H1 (cell line): ENCODE data around the gene NQO2. TPM values are rescaled to one million over a fixed set of nuclear protein-coding genes. Genes with fewer than 3 reads are reported as not detected.

Experiments
- CTCF ChIA-PET: fragments of 300-600 bp; sonication (Branson Sonifier 250); formaldehyde crosslinking; loops from one replicate; lab custom pipeline; 2021; ENCODE audit not compliant: partially characterized antibody; lab: Charles Lee
- POLR2A ChIA-PET: fragments of 300-600 bp; sonication (Branson Sonifier 250); formaldehyde crosslinking; loops from one replicate; lab custom pipeline; 2021; ENCODE audit warnings: inconsistent platforms; ENCODE audit not compliant: partially characterized antibody; lab: Charles Lee
- DNase-seq, 2 experiments: peaks; one replicate each; pipeline versions ENCODE4 v3.0.0 to v3.0.0-alpha.2; 2010 to 2022; ENCODE audit warnings: low spot score in 2 of 2, low read depth in 1 of 2, mixed read lengths in 1 of 2
- FAIRE-seq: peaks from 2 replicates; lab custom pipeline; 2011; peaks lifted over from hg19 to GRCh38; lab: Jason Lieb, UNC
- H2AFZ ChIP-seq: 2 replicates; pipeline ENCODE4 v1.8.1; 2012; ENCODE audit warnings: low read length, inconsistent platforms
- H2AK5ac ChIP-seq: 2 replicates; pipeline ENCODE4 v1.6.1; 2013; ENCODE audit warnings: low read depth, low read length
- H2BK120ac ChIP-seq: replicated peaks from 2 replicates; pipeline ENCODE3; 2013; ENCODE audit warnings: low read depth, low read length, inconsistent platforms
- H2BK12ac ChIP-seq: 2 replicates; pipeline ENCODE4 v1.6.1; 2013; ENCODE audit warnings: low read depth, low read length
- H2BK15ac ChIP-seq: 2 replicates; pipeline ENCODE4 v1.6.1; 2013; ENCODE audit warnings: low read length
- H2BK20ac ChIP-seq: 2 replicates; pipeline ENCODE4 v1.6.1; 2013; ENCODE audit warnings: low read length
- H2BK5ac ChIP-seq: 2 replicates; pipeline ENCODE4 v1.6.1; 2013; ENCODE audit warnings: low read depth, low read length
- H3K14ac ChIP-seq: 2 replicates; pipeline ENCODE4 v1.6.1; 2013; ENCODE audit warnings: inconsistent platforms; ENCODE audit not compliant: insufficient read length
- H3K18ac ChIP-seq: 2 replicates; pipeline ENCODE4 v1.6.1; 2013; ENCODE audit warnings: low read length; ENCODE audit errors: extremely low read depth
- H3K23ac ChIP-seq: 2 replicates; pipeline ENCODE4 v1.6.1; 2013; ENCODE audit warnings: inconsistent platforms; ENCODE audit not compliant: insufficient read length
- H3K23me2 ChIP-seq: 2 replicates; pipeline ENCODE4 v1.6.1; 2013; ENCODE audit warnings: low read depth, low read length
- H3K27ac ChIP-seq: 2 replicates; pipeline ENCODE4 v1.6.1; 2011; ENCODE audit warnings: low read depth, low read length, inconsistent platforms
- H3K27me3 ChIP-seq, 4 experiments: replicated peaks in 1 of 4; 1 replicate in 1 of 4; 2 replicates in 3 of 4; pipeline versions ENCODE4 v1.6.1 to v1.8.1; 2011 to 2013; ENCODE audit warnings: low read length in 3 of 4, mild to moderate bottlenecking in 3 of 4, inconsistent platforms in 2 of 4, mixed read lengths in 2 of 4, moderate library complexity in 1 of 4; ENCODE audit not compliant: control insufficient read depth in 3 of 4, insufficient read depth in 3 of 4; ENCODE audit errors: extremely low read depth in 1 of 4
- H3K36me3 ChIP-seq, 4 experiments: 2 replicates each; pipeline versions ENCODE4 v1.6.1 to v1.8.1; 2011 to 2013; ENCODE audit warnings: mild to moderate bottlenecking in 4 of 4, low read length in 3 of 4, moderate library complexity in 2 of 4, control low read depth in 1 of 4, inconsistent platforms in 1 of 4; ENCODE audit not compliant: insufficient read depth in 4 of 4, control insufficient read depth in 2 of 4
- H3K4ac ChIP-seq: replicated peaks from 2 replicates; pipeline ENCODE3; 2013; ENCODE audit warnings: low read length, low read depth, mixed read lengths, inconsistent platforms; ENCODE audit not compliant: insufficient read length
- H3K4me1 ChIP-seq, 4 experiments: replicated peaks in 1 of 4; 1 replicate in 1 of 4; 2 replicates in 3 of 4; pipeline versions ENCODE4 v1.6.1 to v1.8.1; 2011 to 2013; ENCODE audit warnings: low read length in 3 of 4, inconsistent platforms in 2 of 4, mixed read lengths in 1 of 4; ENCODE audit not compliant: insufficient read depth in 4 of 4, control insufficient read depth in 3 of 4
- H3K4me2 ChIP-seq, 2 experiments: 2 replicates each; pipeline versions ENCODE4 v1.6.1 to v1.8.1; 2011 to 2013; ENCODE audit warnings: low read depth in 2 of 2, low read length in 2 of 2, control low read depth in 1 of 2, inconsistent platforms in 1 of 2, mild to moderate bottlenecking in 1 of 2; ENCODE audit not compliant: insufficient read depth in 1 of 2
- H3K4me3 ChIP-seq, 4 experiments: fragments of 200-600, 300-600 bp in 1 of 4; sonication (generic), shearing (Covaris generic), sonication (Bioruptor Twin) in 1 of 4; 2 replicates each; pipeline versions ENCODE4 v1.5.1 to v1.8.1; 2011 to 2016; ENCODE audit warnings: low read length in 4 of 4, low read depth in 3 of 4, control low read depth in 2 of 4, inconsistent platforms in 2 of 4, mild to moderate bottlenecking in 2 of 4, mixed read lengths in 1 of 4, moderate library complexity in 1 of 4; ENCODE audit not compliant: insufficient read depth in 2 of 4; ENCODE audit errors: extremely low read depth in 1 of 4
- H3K56ac ChIP-seq: replicated peaks from 2 replicates; pipeline ENCODE3; 2013; ENCODE audit warnings: low read depth, mild to moderate bottlenecking, mixed read lengths, low read length, inconsistent platforms; ENCODE audit not compliant: insufficient read length
- H3K79me1 ChIP-seq: 2 replicates; pipeline ENCODE4 v1.6.1; 2013; ENCODE audit warnings: low read depth, low read length, control low read depth
- H3K79me2 ChIP-seq, 2 experiments: 2 replicates each; pipeline versions ENCODE4 v1.6.1 to v1.8.1; 2012 to 2013; ENCODE audit warnings: low read length in 2 of 2, mild to moderate bottlenecking in 2 of 2, inconsistent platforms in 1 of 2; ENCODE audit not compliant: insufficient read depth in 2 of 2, control insufficient read depth in 1 of 2
- H3K9ac ChIP-seq, 4 experiments: replicated peaks in 1 of 4; 1 replicate in 1 of 4; 2 replicates in 3 of 4; pipeline versions ENCODE4 v1.6.1 to v1.8.1; 2011 to 2013; ENCODE audit warnings: low read depth in 3 of 4, low read length in 3 of 4, control low read depth in 2 of 4, mild to moderate bottlenecking in 2 of 4, moderate library complexity in 2 of 4, inconsistent platforms in 1 of 4; ENCODE audit errors: extremely low read depth in 1 of 4
- H3K9me3 ChIP-seq, 2 experiments: 2 replicates each; pipeline versions ENCODE4 v1.6.1 to v1.8.1; 2012 to 2013; ENCODE audit warnings: mild to moderate bottlenecking in 2 of 2, moderate library complexity in 2 of 2, control low read depth in 1 of 2, inconsistent platforms in 1 of 2, low read depth in 1 of 2, low read length in 1 of 2, mixed read lengths in 1 of 2; ENCODE audit not compliant: insufficient read depth in 2 of 2
- H4K20me1 ChIP-seq, 2 experiments: replicated peaks in 1 of 2; 2 replicates each; pipeline versions ENCODE3 to v1.8.1; 2011 to 2013; ENCODE audit warnings: inconsistent platforms in 2 of 2, low read length in 2 of 2, mild to moderate bottlenecking in 1 of 2; ENCODE audit not compliant: insufficient read depth in 2 of 2, control insufficient read depth in 1 of 2
- H4K5ac ChIP-seq: 2 replicates; pipeline ENCODE4 v1.6.1; 2013; ENCODE audit warnings: low read length, low read depth, mixed read lengths, inconsistent platforms; ENCODE audit not compliant: insufficient read length
- H4K8ac ChIP-seq: 2 replicates; pipeline ENCODE4 v1.8.0; 2013; ENCODE audit warnings: mild to moderate bottlenecking, moderate library complexity, low read length, inconsistent platforms; ENCODE audit not compliant: insufficient read depth; ENCODE audit errors: extremely low read depth
- H4K91ac ChIP-seq: replicated peaks from 2 replicates; pipeline ENCODE3; 2013; ENCODE audit warnings: low read length, mixed read lengths, inconsistent platforms; ENCODE audit not compliant: insufficient read length
- ATF3 ChIP-seq: IDR thresholded peaks from 2 replicates; pipeline ENCODE4 v1.6.1; 2011; ENCODE audit warnings: low read depth, mild to moderate bottlenecking, low read length; ENCODE audit not compliant: insufficient read depth
- E2F6 ChIP-seq: IDR thresholded peaks from 2 replicates; pipeline ENCODE4 v1.6.1; 2012; ENCODE audit warnings: inconsistent platforms
- NANOG ChIP-seq: IDR thresholded peaks from 2 replicates; pipeline ENCODE4 v1.6.1; 2011; ENCODE audit warnings: low read length, low read depth, mild to moderate bottlenecking, inconsistent platforms; ENCODE audit not compliant: insufficient read depth, poor library complexity, severe bottlenecking
- POLR2AphosphoS5 ChIP-seq: IDR thresholded peaks from 2 replicates; pipeline ENCODE4 v1.6.1; 2011; ENCODE audit warnings: low read depth, low read length
- RAD21 ChIP-seq, 2 experiments: IDR thresholded peaks in 1 of 2; conservative IDR thresholded peaks in 1 of 2; 2 replicates each; pipeline ENCODE4 v1.6.1; 2011; ENCODE audit warnings: low read depth in 2 of 2, low read length in 2 of 2, improper control_type of control experiment in 1 of 2, inconsistent platforms in 1 of 2, mild to moderate bottlenecking in 1 of 2, moderate library complexity in 1 of 2
- RBBP5 ChIP-seq: IDR thresholded peaks from 2 replicates; pipeline ENCODE4 v1.7.1; 2012; ENCODE audit warnings: low read depth, mild to moderate bottlenecking, inconsistent platforms, low read length, moderate library complexity, borderline replicate concordance
- RNF2 ChIP-seq: fragments of 200-900, 300-1000 bp; sonication (generic); IDR thresholded peaks from 2 replicates; pipeline ENCODE4 v1.7.1; 2016; ENCODE audit warnings: borderline replicate concordance, low read depth, mild to moderate bottlenecking, antibody characterized with exemption, low read length; ENCODE audit not compliant: poor library complexity, severe bottlenecking; ENCODE audit errors: missing control alignments
- SIN3A ChIP-seq, 2 experiments: IDR thresholded peaks in 1 of 2; conservative IDR thresholded peaks in 1 of 2; 2 replicates each; pipeline ENCODE4 v1.6.1; 2011 to 2012; ENCODE audit warnings: low read length in 2 of 2, improper control_type of control experiment in 1 of 2, low read depth in 1 of 2, mild to moderate bottlenecking in 1 of 2
- SRF ChIP-seq: IDR thresholded peaks from 2 replicates; pipeline ENCODE4 v1.6.1; 2011; ENCODE audit warnings: mild to moderate bottlenecking, low read depth, low read length, moderate library complexity
- TEAD4 ChIP-seq: IDR thresholded peaks from 2 replicates; pipeline ENCODE4 v1.6.1; 2012; ENCODE audit warnings: low read depth, low read length, inconsistent platforms, mixed read lengths
- ZNF274 ChIP-seq: IDR thresholded peaks from 2 replicates; pipeline ENCODE4 v1.7.0; 2012; ENCODE audit warnings: low read length, borderline replicate concordance; ENCODE audit errors: extremely low read depth
- WGBS, 2 experiments: shearing (Covaris generic) in 1 of 2; methylation state at CpG; one replicate each; pipeline versions ENCODE4 v1.1.6 to v1.1.7; 2013 to 2015; ENCODE audit warnings: low lambda C conversion rate in 2 of 2, mixed read lengths in 2 of 2, inconsistent platforms in 1 of 2, low coverage in 1 of 2, missing lambda C conversion rate in 1 of 2; ENCODE audit not compliant: insufficient replicate concordance in 2 of 2, insufficient coverage in 1 of 2, insufficient read length in 1 of 2; ENCODE audit errors: extremely low coverage in 1 of 2, missing lambda C conversion rate in 1 of 2; 5-methylcytosine and 5-hydroxymethylcytosine counted together
- polyA plus RNA-seq, 7 experiments: library from polyadenylated mRNA; depleted of rRNA in 3 of 7; stranded (reverse) in 5 of 7; unstranded in 2 of 7; fragments of >200 nt in 5 of 7; fragments of 200-250 nt in 2 of 7; gene quantifications; 1 replicate in 5 of 7; 2 replicates in 1 of 7; 4 replicates in 1 of 7; pipeline versions ENCODE4 v1.2.1 to v1.2.3, GENCODE V29; 2011 to 2013; ENCODE audit warnings: missing spikeins in 2 of 7, mixed read lengths in 2 of 7
- total RNA-seq: library from RNA; stranded (reverse); fragmentation: NEBNext Ultra II Directional; extraction: Animal tissue kit (Norgen Biotek cat#: 25700); gene quantifications from 2 replicates; pipeline ENCODE4 v1.2.1, GENCODE V29; 2021

NQO2 gene
- total and polyA plus RNA-seq, 2 of the 8 experiments (the other 6 are each of a cell fraction or from before 2014, with no cell fraction given): 135 to 168 TPM

DNA sequence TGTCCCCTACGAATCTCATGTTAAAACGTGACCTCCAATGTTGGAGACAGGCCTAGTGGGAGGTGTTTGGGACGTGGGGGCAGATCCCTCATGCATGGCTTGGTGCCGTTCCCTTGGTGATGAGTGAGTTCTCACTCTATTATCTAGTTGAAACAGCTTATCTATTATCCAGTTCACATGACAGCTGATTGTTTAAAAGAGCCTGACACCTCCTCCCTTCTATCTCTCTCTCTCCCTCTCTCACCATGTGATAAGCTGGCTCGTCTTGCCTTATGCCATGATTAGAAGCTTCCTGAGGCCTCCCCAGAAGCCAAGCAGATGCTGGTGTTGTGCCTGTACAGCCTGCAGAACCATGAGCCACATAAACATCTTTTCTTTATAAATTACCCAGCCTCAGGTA, 35.7 kb downstream of the NQO2 start:
- no peaks in the 10 kb centered on the region for H4K20me1 ChIP-seq
- no peak overlapping the region for H4K8ac ChIP-seq
- FAIRE-seq (no peak), DNase-seq (no peak)
- no peaks in the 10 kb centered on the region for H3K36me3 ChIP-seq
- no peak overlapping the region for H3K27ac ChIP-seq
- no peaks in the 10 kb centered on the region for H3K79me1 ChIP-seq
- no peak overlapping the region for H3K4me3 ChIP-seq
- no peaks in the 10 kb centered on the region for H3K27me3 ChIP-seq
- ChIA-PET CTCF (interaction anchor here (0.7 to 2.3 kb wide), 3 partner anchors 35 to 235 kb away, joined by 3 to 8 read pairs (median 3); partner anchors contain the start of gene NQO2), POLR2A (interaction anchor here (0.8 kb wide), 1 partner anchor 24 kb away, joined by 3 read pairs; no protein-coding TSS in a partner anchor)
- H2AK5ac ChIP-seq: no peak overlapping the region
- no peak overlapping the region for H2BK120ac ChIP-seq
- no peak overlapping the region for H2BK5ac ChIP-seq
- no peaks in the 10 kb centered on the region for H3K79me2 ChIP-seq
- H3K56ac ChIP-seq: no peak overlapping the region
- 83% methylated on average over 5 of the region's 5 CpGs; no CpG with 5 or more reads in 1 of the 2 experiments for WGBS, 2 experiments
- no peak overlapping the region for H3K9ac ChIP-seq
- H2BK20ac ChIP-seq: no peak overlapping the region
- H2BK12ac ChIP-seq: no peak overlapping the region
- no peak overlapping the region for H2AFZ ChIP-seq
- H4K91ac ChIP-seq: no peak overlapping the region
- no peaks in the 10 kb centered on the region for H3K4me1 ChIP-seq
- no peaks in the 10 kb centered on the region for H3K9me3 ChIP-seq
- H3K4ac ChIP-seq: no peak overlapping the region
- H3K14ac ChIP-seq: no peak overlapping the region
- H3K23ac ChIP-seq: no peak overlapping the region
- no peak overlapping the region for H3K18ac ChIP-seq
- no peaks in the 10 kb centered on the region for H3K23me2 ChIP-seq
- H3K4me2 ChIP-seq: no peak overlapping the region
- no peak overlapping the region for H4K5ac ChIP-seq
- H2BK15ac ChIP-seq: no peak overlapping the region
- no peak for TF ChIP-seq RAD21 (IDR thresholded peaks at IDR 0.05 in 1 of 2, conservative IDR thresholded peaks at IDR 0.05 in 1 of 2; ENCODE audit: low read depth in 2 of 2, low read length in 2 of 2)
- TF ChIP-seq SRF: no peak
- no peak for TF ChIP-seq ZNF274
- no peak for TF ChIP-seq ATF3
- no peak for TF ChIP-seq RBBP5
- no peak for TF ChIP-seq NANOG
- no peak for TF ChIP-seq TEAD4
- no peak for TF ChIP-seq E2F6
- no peak for TF ChIP-seq POLR2AphosphoS5
- TF ChIP-seq RNF2: no peak
- TF ChIP-seq SIN3A (conservative IDR thresholded peaks at IDR 0.05 in 1 of 2, IDR thresholded peaks at IDR 0.05 in 1 of 2; ENCODE audit: low read depth in 1 of 2, low read length in 2 of 2): no peak
